HEK293T (cell line): ENCODE data around the gene AKR7A2.

Source experiments
- CTCF ChIA-PET: fragments of 350-600 bp; formaldehyde crosslinking; extraction: SDS; loops from one replicate; lab custom pipeline; 2021; ENCODE audit warnings: antibody characterized with exemption, inconsistent platforms; lab: Yijun Ruan, JAX
- POLR2A ChIA-PET: fragments of 350-600 bp; formaldehyde crosslinking; extraction: SDS; loops from one replicate; lab custom pipeline; 2020; ENCODE audit warnings: antibody characterized with exemption, inconsistent platforms; lab: Yijun Ruan, JAX
- DNase-seq: peaks from one replicate; pipeline ENCODE4 v3.0.0; 2012; ENCODE audit warnings: mixed read lengths; ENCODE audit errors: extremely low spot score
- ARNT ChIP-seq: fragments of 450-650 bp; IDR thresholded peaks from 2 replicates; pipeline ENCODE4 v1.6.1; 2017; ENCODE audit warnings: mild to moderate bottlenecking
- BHLHE40 ChIP-seq: fragments of 450-650 bp; IDR thresholded peaks from 2 replicates; pipeline ENCODE4 v1.6.1; 2016; ENCODE audit warnings: mild to moderate bottlenecking, moderate library complexity, borderline replicate concordance
- CTBP1 ChIP-seq: fragments of 450-650 bp; IDR thresholded peaks from 2 replicates; pipeline ENCODE4 v1.6.1; 2016; ENCODE audit warnings: borderline replicate concordance
- ELF4 ChIP-seq: fragments of 450-650 bp; IDR thresholded peaks from 2 replicates; pipeline ENCODE4 v1.6.1; 2017; ENCODE audit warnings: antibody characterized with exemption
- FOXA1 ChIP-seq: fragments of 450-650 bp; IDR thresholded peaks from 2 replicates; pipeline ENCODE4 v1.6.1; 2016; ENCODE audit warnings: mild to moderate bottlenecking
- FOXK2 ChIP-seq: fragments of 450-650 bp; IDR thresholded peaks from 2 replicates; pipeline ENCODE4 v1.6.1; 2016; ENCODE audit warnings: mild to moderate bottlenecking
- FOXM1 ChIP-seq: fragments of 450-650 bp; IDR thresholded peaks from 2 replicates; pipeline ENCODE4 v1.6.1; 2017; ENCODE audit warnings: mild to moderate bottlenecking, borderline replicate concordance
- HDGF ChIP-seq: fragments of 450-650 bp; IDR thresholded peaks from 2 replicates; pipeline ENCODE4 v1.6.1; 2017; ENCODE audit warnings: antibody characterized with exemption, borderline replicate concordance
- L3MBTL2 ChIP-seq: fragments of 450-650 bp; conservative IDR thresholded peaks from 2 replicates; pipeline ENCODE4 v1.6.1; 2016; ENCODE audit warnings: mild to moderate bottlenecking
- LEF1 ChIP-seq: fragments of 450-650 bp; IDR thresholded peaks from 2 replicates; pipeline ENCODE4 v1.6.1; 2017; ENCODE audit warnings: mild to moderate bottlenecking, borderline replicate concordance
- NFRKB ChIP-seq: fragments of 450-650 bp; IDR thresholded peaks from 2 replicates; pipeline ENCODE4 v1.6.1; 2016; ENCODE audit warnings: mild to moderate bottlenecking, moderate library complexity
- PKNOX1 ChIP-seq: fragments of 450-650 bp; IDR thresholded peaks from 2 replicates; pipeline ENCODE4 v1.6.1; 2016
- SP1 ChIP-seq: fragments of 450-650 bp; IDR thresholded peaks from 2 replicates; pipeline ENCODE4 v1.6.1; 2017
- SUZ12 ChIP-seq: fragments of 450-650 bp; IDR thresholded peaks from 2 replicates; pipeline ENCODE4 v1.6.1; 2016; ENCODE audit warnings: mild to moderate bottlenecking
- TARDBP ChIP-seq: fragments of 450-650 bp; IDR thresholded peaks from 2 replicates; pipeline ENCODE4 v1.6.1; 2016
- ZNF384 ChIP-seq: fragments of 450-650 bp; IDR thresholded peaks from 2 replicates; pipeline ENCODE4 v1.6.1; 2016

Gene AKR7A2

GRCh38 chr1:19332832-19333231 lies 20.9 kb upstream of the AKR7A2 start:
- POLR2A ChIA-PET: no interaction called here
- TF ChIP-seq LEF1 (no peak), ELF4 (no peak), SUZ12 (no peak), ARNT (no peak), FOXA1 (no peak), SP1 (no peak), L3MBTL2 (no peak), HDGF (no peak), FOXK2 (no peak), BHLHE40 (no peak), CTBP1 (no peak), ZNF384 (no peak), TARDBP (no peak)
- no peak for DNase-seq
- CTCF ChIA-PET: no interaction called here

GRCh38 chr1:19331262-19331878 lies 19.4 kb upstream of the AKR7A2 start:
- CTCF ChIA-PET: no interaction called here
- TF ChIP-seq SP1 (no peak), NFRKB (no peak)
- no peak for DNase-seq
- POLR2A ChIA-PET: interaction anchor here (1.2 kb wide), 1 partner anchor 19 kb away, joined by 5 read pairs; the partner anchor contains the start of genes AKR7A2 and SLC66A1

- POLR2A ChIA-PET: no interaction called here
These were observed 18.6 kb upstream of the AKR7A2 start for GRCh38 chr1:19330449-19331135.

GRCh38 chr1:19329611-19330010 lies 17.7 kb upstream of the AKR7A2 start:
- ChIA-PET POLR2A (no interaction called here), CTCF (no interaction called here)
- DNase-seq: no peak
- no peak for TF ChIP-seq L3MBTL2

More at GRCh38 chr1:19330449-19331135, 18.6 kb upstream of the AKR7A2 start:
- no peak for DNase-seq
- no peak for TF ChIP-seq SP1
- no peak for TF ChIP-seq BHLHE40
- no peak for TF ChIP-seq HDGF
- TF ChIP-seq NFRKB: no peak
- no peak for TF ChIP-seq FOXK2
- no peak for TF ChIP-seq FOXM1
- no peak for TF ChIP-seq ELF4
- TF ChIP-seq PKNOX1: no peak
- no peak for TF ChIP-seq FOXA1
- TF ChIP-seq CTBP1: no peak
- TF ChIP-seq LEF1: no peak
- TF ChIP-seq TARDBP: no peak
- TF ChIP-seq ARNT: no peak
- TF ChIP-seq SUZ12: no peak
- TF ChIP-seq L3MBTL2: no peak
- TF ChIP-seq ZNF384: no peak
- CTCF ChIA-PET: no interaction called here

- TF ChIP-seq LEF1 (no peak), FOXA1 (no peak), BHLHE40 (no peak), NFRKB (no peak), SUZ12 (no peak), ARNT (no peak), ZNF384 (no peak), FOXK2 (no peak), HDGF (no peak), L3MBTL2 (no peak), PKNOX1 (no peak), TARDBP (no peak), ELF4 (no peak)
- ChIA-PET POLR2A (no interaction called here), CTCF (no interaction called here)
- no peak for DNase-seq
These were observed 17.2 kb upstream of the AKR7A2 start for GRCh38 chr1:19329188-19329587.

- no peak for DNase-seq
- POLR2A ChIA-PET: no interaction called here
- CTCF ChIA-PET: no interaction called here
- TF ChIP-seq TARDBP (no peak), ZNF384 (no peak), L3MBTL2 (no peak), NFRKB (no peak), BHLHE40 (no peak), FOXK2 (no peak), FOXA1 (no peak), ARNT (no peak), CTBP1 (no peak), PKNOX1 (no peak), LEF1 (no peak), ELF4 (no peak), SUZ12 (no peak), FOXM1 (no peak), HDGF (no peak), SP1 (no peak)
These were observed 16.5 kb upstream of the AKR7A2 start for GRCh38 chr1:19328486-19328885.
